Heart left ventricle (tissue), 16 donors: Measurements from ENCODE around the gene HTR3B. TPM values are rescaled to one million over a fixed set of nuclear protein-coding genes. Genes with fewer than 3 reads are reported as not detected.

Experiments used
- ATAC-seq, 4 donors: fragments of 200-7000 bp; cut with Tn5 transposase; one replicate each; pipeline ENCODE4 v1.9.1; 2020 to 2022; ENCODE audit warnings: moderate library complexity in 4 of 4, mild to moderate bottlenecking in 3 of 4, moderate number of reproducible peaks in 1 of 4
- DNase-seq, 5 donors: peaks; one replicate each; pipeline ENCODE4 v3.0.0-alpha.2; 2020
- H3K27ac ChIP-seq, 12 donors: fragments of 200-600 bp; sonication (generic) in 4 of 12; one replicate each; pipeline versions ENCODE4 v1.5.0 to v1.8.0; 2016 to 2022; ENCODE audit warnings: mild to moderate bottlenecking in 2 of 12
- H3K27me3 ChIP-seq, 9 donors: fragments of 200-600 bp; sonication (generic) in 2 of 9; one replicate each; pipeline versions ENCODE4 v1.5.1 to v1.8.0; 2016 to 2022; ENCODE audit warnings: mild to moderate bottlenecking in 3 of 9
- H3K36me3 ChIP-seq, 9 donors: fragments of 200-600 bp; sonication (generic) in 2 of 9; one replicate each; pipeline versions ENCODE4 v1.5.0 to v1.8.0; 2018 to 2022; ENCODE audit warnings: mild to moderate bottlenecking in 2 of 9
- H3K4me1 ChIP-seq, 12 donors: fragments of 200-600 bp; sonication (generic) in 4 of 12; one replicate each; pipeline versions ENCODE4 v1.5.0 to v1.8.0; 2016 to 2022; ENCODE audit warnings: mild to moderate bottlenecking in 3 of 12
- H3K4me3 ChIP-seq, 12 donors: fragments of 200-600 bp; sonication (generic) in 4 of 12; one replicate each; pipeline versions ENCODE4 v1.5.0 to v1.8.0; 2017 to 2022; ENCODE audit warnings: mild to moderate bottlenecking in 9 of 12, moderate library complexity in 4 of 12
- H3K9me3 ChIP-seq, 12 donors: fragments of 200-600 bp; sonication (generic) in 4 of 12; one replicate each; pipeline versions ENCODE4 v1.5.0 to v1.8.0; 2016 to 2022; ENCODE audit warnings: mild to moderate bottlenecking in 1 of 12
- CTCF ChIP-seq, 12 donors: fragments of 200-600 bp; sonication (generic) in 4 of 12; IDR thresholded peaks; one replicate each; pipeline versions ENCODE4 v1.5.0 to v1.8.0; 2018 to 2022; ENCODE audit warnings: antibody characterized with exemption in 12 of 12, mild to moderate bottlenecking in 5 of 12
- POLR2A ChIP-seq, 2 donors: fragments of 450-650 bp; IDR thresholded peaks; one replicate each; pipeline ENCODE4 v1.6.1; 2017; ENCODE audit warnings: antibody characterized with exemption in 2 of 2, mild to moderate bottlenecking in 2 of 2, moderate library complexity in 2 of 2
- WGBS, 4 donors: extraction: QIAGEN DNeasy Blood & Tissue Kit in 2 of 4; methylation state at CpG; one replicate each; pipeline versions ENCODE4 v1.1.5 to v1.1.7; 2013 to 2018; 5-methylcytosine and 5-hydroxymethylcytosine counted together
- intact Hi-C, 10 donors: fragments of 100-400 bp; cut with DNase I; formaldehyde crosslinking; loops; one replicate each; pipeline versions ENCODE4 v1.11.1 to v1.14.2; 2022
- polyA plus RNA-seq, 2 donors: library from polyadenylated mRNA; stranded (reverse); fragments of 200-250 nt; gene quantifications; one replicate each; pipeline ENCODE4 v1.2.3, GENCODE V29; 2013
- total RNA-seq, 9 donors: library from RNA; depleted of rRNA in 2 of 9; stranded (reverse); fragments of >200 nt in 2 of 9; fragmentation: NEBNext Ultra II Directional in 3 of 9; extraction: Animal tissue kit (Norgen Biotek cat#: 25700) in 3 of 9; gene quantifications; one replicate each; pipeline versions ENCODE4 v1.1.0 to v1.2.4, GENCODE V29; 2016 to 2023
- donor health status: ischemic (EF 13 %, LVEDD 7.1; RV severe dilation, severe dysfunction).
- donor health status: healthy with polysubstance abuse.
- donor health status: DM: no; HTN: yes; CAD: no.
- donor health status: DM: no; HTN: no; CAD: no.
- donor health status: ischemic (EF 25% LVEDD 6.9; RV normal size, moderate dysfunction).
- donor health status: ischemic (EF 25% LVEDD 5.7; RV mildly dilated, moderate dysfunction).
- donor health status: healthy.
- donor health status: DM: yes; HTN: yes; CAD: no.
- donor health status: ischemic (EF 35%, LVEDD 5.7; RV mildly dilated, moderate dysfunction).
- donor health status: nonischemic (EF 11% LVEDD 7.7; RV severe dilation, severe dysfunction).
- donor health status: DM: yes; HTN: yes; CAD: no.
- donor health status: PGD.
- donor health status: ischemic (EF 29% LVEDD 5.4; RV normal size, mild dysfunction).
- donor health status: nonischemic (EF 23%, LVEDD 6.1; RV moderate dilation, normal function).

The HTR3B gene
- total and polyA plus RNA-seq, 11 donors, result not detected

DNA sequence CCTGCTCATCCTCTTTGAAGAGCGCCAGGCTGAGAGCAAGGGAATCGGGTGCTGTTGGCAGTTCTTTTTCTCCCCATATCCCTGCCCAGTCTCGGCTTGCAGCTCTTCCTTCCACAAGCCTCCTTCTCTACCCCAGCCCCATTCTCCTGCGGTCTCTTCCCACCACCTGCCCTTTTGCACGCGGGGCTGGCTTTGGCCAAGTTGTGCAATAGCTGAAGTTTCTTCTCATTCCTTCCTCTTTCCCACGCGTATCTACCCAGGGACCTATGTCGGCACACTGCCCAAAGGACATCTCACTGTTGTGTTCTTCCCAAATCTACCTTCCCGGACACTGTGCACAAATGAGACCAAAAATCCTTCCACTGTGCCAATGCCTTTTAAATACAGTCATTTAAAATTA, 48.0 kb downstream of the HTR3B start:
- Histone ChIP-seq H3K9me3 (no peaks in the 10 kb centered on the region), H3K4me3 (no peak overlapping the region), H3K27ac (no peak overlapping the region), H3K4me1 (no peaks in the 10 kb centered on the region), H3K36me3 (no peaks in the 10 kb centered on the region), H3K27me3 (peaks cover 0 to 52% (median 7%) of the 10 kb centered on the region in 9 donors)
- TF ChIP-seq CTCF (IDR thresholded peaks at IDR 0.05), result no peak
- no peak for TF ChIP-seq POLR2A (IDR thresholded peaks at IDR 0.05)
- ATAC-seq (peak in 1 of 4 donors; percentile 24), DNase-seq (no peak)
- WGBS, 4 donors, result 82 to 87% (median 85%) methylated on average over 10 of the region's 10 CpGs
- intact Hi-C loops, result no loop called here

GRCh38 chr11:113954235-113954634, 49.6 kb downstream of the HTR3B start:
- no peak overlapping the region for H3K27ac ChIP-seq
- TF ChIP-seq POLR2A (IDR thresholded peaks at IDR 0.05) (no peak), CTCF (IDR thresholded peaks at IDR 0.05) (no peak)
- WGBS, 4 donors, result 44 to 67% (median 52%) methylated on average over 6 of the region's 6 CpGs
- H3K9me3 ChIP-seq, result no peaks in the 10 kb centered on the region
- peaks cover 0 to 55% (median 7%) of the 10 kb centered on the region in 9 donors for H3K27me3 ChIP-seq
- no peak for ATAC-seq
- H3K4me3 ChIP-seq, result no peak overlapping the region
- intact Hi-C loops, result no loop called here
- DNase-seq, result no peak
- no peaks in the 10 kb centered on the region for H3K36me3 ChIP-seq
- no peaks in the 10 kb centered on the region for H3K4me1 ChIP-seq

- intact Hi-C loops, result no loop called here
- DNase-seq (no peak), ATAC-seq (no peak)
- Histone ChIP-seq H3K4me3 (no peak overlapping the region), H3K4me1 (no peaks in the 10 kb centered on the region), H3K27ac (no peak overlapping the region), H3K9me3 (no peaks in the 10 kb centered on the region), H3K36me3 (no peaks in the 10 kb centered on the region), H3K27me3 (peaks cover 0 to 44% (median 0%) of the 10 kb centered on the region in 9 donors)
- WGBS, 4 donors, result 60 to 68% (median 63%) methylated on average over 9 of the region's 9 CpGs
- TF ChIP-seq CTCF (IDR thresholded peaks at IDR 0.05) (no peak), POLR2A (IDR thresholded peaks at IDR 0.05) (no peak)
Observed at GRCh38 chr11:113956986-113957385, 52.4 kb downstream of the HTR3B start.

- ATAC-seq (no peak), DNase-seq (no peak)
- WGBS, 4 donors, result 62 to 76% (median 73%) methylated on average over 9 of the region's 9 CpGs
- Histone ChIP-seq H3K36me3 (no peaks in the 10 kb centered on the region), H3K4me3 (no peak overlapping the region), H3K9me3 (no peaks in the 10 kb centered on the region), H3K27ac (no peak overlapping the region), H3K4me1 (no peaks in the 10 kb centered on the region), H3K27me3 (peaks cover 0 to 18% (median 0%) of the 10 kb centered on the region in 9 donors)
- TF ChIP-seq POLR2A (IDR thresholded peaks at IDR 0.05) (no peak), CTCF (IDR thresholded peaks at IDR 0.05) (no peak)
- intact Hi-C loops, result no loop called here
Observed at GRCh38 chr11:113960702-113961330, 56.2 kb downstream of the HTR3B start.
